HG02798 (cell line): ENCODE results near the gene SLC12A3.

ENCODE experiments used
- ATAC-seq: cut with Tn5 transposase; IDR thresholded peaks from one replicate; pipeline ENCODE4 v1.9.1; 2021; ENCODE audit warnings: mild to moderate bottlenecking; ENCODE audit not compliant: unreplicated experiment, poor library complexity

The SLC12A3 gene

DNA sequence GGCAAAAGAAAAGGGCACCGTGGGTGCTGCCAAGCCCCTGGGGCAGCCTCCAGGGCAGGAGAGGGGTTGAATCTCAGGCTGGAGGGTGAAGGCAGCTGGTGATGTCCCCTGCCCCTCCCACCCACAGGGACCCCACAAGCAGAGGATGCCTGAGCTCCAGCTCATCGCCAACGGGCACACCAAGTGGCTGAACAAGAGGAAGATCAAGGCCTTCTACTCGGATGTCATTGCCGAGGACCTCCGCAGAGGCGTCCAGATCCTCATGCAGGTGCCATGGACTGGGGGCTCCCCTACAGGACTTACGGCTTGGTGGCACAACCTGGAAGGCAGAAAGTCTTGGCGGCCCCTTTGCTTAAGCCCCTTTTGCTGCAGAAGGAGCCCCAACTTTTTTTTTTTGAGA lies 21.8 kb downstream of the SLC12A3 start:
- no peak for ATAC-seq

- peak; percentile 70 for ATAC-seq
Observed at GRCh38 chr16:56888806-56889205, 23.8 kb downstream of the SLC12A3 start.

DNA sequence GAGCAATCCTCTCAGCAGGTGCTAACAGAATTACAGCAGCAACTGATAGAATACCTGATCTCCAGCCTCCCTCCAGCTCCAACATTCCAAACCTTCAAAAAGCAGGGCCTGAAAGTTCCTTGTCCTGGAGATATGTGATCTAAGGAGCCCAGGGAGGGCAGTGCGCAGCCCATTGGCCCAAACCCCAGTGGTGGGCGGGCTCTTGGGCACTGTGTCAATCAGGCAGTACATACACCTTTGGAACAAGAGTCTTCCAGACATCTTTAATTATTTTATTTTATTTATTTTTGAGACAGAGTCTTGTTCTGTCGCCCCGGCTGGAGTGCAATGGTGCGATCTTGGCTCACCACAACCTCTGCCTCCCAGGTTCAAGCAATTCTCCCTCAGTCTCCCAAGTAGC lies 24.2 kb downstream of the SLC12A3 start:
- ATAC-seq: peak; percentile 37

DNA sequence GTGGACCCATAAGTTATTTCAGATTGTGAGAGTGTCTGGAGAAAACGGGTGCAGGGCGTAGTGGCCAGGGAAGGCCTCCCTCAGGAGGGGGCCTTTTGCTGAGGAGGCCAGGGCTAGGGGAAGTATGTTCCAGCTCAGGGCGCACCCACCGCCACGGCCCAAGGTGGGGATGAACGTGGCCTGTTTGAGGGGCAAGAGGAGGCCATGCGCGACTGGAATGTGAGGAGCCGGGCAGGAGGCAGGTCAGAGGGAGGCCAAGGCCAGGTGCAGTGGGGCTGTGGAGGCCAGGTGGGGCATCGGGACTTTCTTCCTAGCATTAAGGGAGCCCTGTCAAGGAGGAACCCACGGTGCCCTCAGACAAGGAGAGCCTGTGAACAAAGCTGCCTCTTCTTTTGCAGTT lies 26.7 kb downstream of the SLC12A3 start:
- ATAC-seq: no peak

- no peak for ATAC-seq
Observed at GRCh38 chr16:56892705-56893104, 27.7 kb downstream of the SLC12A3 start.

DNA sequence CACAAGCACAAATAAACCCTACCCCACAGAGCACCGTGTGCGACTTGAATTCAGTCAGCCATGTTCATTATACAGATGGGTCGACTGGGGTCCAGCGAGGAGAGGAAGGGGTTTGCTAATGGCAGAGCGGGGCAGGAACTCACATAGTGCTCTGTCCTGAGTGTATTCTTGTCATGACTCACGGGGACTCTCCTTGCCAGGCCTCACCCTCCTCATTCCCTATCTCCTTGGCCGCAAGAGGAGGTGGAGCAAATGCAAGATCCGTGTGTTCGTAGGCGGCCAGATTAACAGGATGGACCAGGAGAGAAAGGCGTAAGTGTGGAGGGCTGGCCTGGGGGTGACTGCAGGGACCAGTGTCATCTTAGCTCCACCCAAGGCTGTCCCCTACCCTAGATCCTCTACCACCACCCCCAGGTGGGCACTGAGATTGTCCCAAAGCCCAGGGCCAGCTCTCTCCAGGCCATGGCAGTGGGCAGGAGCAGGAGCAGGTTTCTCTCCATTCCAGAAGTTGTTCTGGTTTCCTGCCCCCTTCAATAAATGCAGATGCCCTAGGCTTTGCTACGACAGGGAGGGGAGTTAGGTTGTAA lies 29.4 kb downstream of the SLC12A3 start:
- no peak for ATAC-seq

DNA sequence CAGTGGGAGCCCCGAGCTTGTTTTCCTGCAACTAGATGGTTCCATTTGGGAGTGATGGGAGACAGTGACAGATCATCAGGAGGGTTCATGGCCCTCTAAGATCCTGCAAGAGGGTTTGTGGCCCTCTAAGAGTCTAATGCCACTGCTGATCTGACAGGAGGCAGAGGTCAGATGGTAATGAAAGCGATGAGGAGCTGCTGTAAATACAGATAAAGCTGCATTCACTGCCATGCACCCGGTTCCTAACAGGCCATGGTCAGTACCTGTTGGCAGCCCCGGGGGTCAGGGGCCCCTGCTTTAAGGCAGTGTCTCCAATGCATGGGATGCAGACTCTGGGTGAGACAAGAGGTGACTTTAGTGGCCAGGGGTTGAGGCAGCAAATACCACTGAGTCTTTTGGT lies 30.8 kb downstream of the SLC12A3 start:
- no peak for ATAC-seq

DNA sequence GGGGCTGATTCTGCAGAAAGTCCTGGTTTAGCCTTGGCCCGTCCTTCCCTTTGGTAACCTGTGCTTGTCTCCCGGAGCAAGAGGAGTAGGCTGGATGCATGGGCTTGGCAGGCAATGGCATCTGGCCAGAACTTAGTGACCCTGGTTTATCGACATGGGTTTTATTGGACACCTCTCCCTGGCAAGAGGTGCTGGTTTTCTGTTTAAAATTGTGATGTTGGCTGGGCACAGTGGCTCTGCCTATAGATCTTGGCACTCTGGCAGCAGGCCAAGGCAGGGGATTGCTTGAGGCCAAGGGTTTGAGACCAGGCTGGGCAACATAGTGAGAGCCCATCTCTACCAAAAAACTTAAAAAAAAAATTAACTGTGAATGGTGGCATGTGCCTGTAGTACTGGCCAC lies 31.2 kb downstream of the SLC12A3 start:
- no peak for ATAC-seq

DNA sequence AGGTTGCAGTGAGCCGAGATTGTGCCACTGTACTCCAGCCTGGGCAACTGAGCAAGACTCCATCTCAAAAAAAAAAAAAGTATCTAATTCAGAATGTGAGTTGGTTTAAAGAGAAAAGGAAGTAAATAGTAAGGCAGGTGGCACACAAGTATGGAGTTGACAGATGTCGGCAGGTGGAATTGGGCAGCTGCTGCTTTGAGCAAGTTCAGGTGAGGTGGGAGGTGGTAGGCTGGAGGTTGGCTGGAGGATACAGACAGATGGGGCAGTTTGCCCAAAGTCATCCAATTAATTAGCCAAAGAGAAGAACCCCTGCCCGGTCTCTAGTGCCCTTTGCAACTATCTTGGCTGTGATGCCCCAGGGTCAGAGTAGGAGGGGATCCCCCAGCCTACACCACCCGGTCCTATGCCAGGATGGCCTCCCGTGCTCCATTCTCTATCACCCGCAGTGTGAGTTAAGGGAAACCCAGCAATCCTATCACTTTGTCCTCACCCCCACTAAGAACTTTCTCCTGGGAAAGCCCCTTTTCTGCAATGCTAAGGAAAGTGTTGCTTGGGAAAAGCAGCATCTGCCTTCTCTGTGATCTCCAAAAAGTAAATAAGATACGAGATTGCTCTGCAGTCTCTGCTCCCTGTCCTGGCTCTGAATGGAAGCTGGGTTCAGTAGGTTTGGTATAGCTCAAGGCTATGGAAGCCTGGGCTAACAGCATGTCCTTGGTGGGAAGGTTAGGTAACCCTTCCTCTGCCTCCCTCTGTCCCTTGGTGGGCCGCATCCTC lies 32.2 kb downstream of the SLC12A3 start:
- ATAC-seq: no peak

DNA sequence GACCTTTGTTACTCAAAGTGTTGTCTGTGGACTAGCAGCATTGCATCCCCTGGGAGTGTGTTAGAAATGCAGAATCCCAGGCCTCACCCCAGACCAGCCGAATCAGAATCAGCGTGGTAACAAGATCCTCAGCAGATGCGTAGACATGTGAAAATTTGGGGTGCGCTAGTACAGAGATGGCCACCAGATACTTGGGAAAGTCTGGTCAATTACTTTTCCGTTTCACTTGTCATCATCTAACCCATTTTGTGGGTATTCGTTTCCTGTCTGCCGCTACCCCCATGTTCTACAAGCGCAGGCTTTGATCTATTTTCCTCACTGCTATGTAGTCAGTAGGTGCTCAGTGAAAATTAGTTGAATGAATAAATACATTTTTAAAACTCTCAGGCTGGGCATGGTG lies 33.8 kb downstream of the SLC12A3 start:
- peak; percentile 71 for ATAC-seq

- no peak for ATAC-seq
Observed at GRCh38 chr16:56903866-56904265, 38.9 kb downstream of the SLC12A3 start.

DNA sequence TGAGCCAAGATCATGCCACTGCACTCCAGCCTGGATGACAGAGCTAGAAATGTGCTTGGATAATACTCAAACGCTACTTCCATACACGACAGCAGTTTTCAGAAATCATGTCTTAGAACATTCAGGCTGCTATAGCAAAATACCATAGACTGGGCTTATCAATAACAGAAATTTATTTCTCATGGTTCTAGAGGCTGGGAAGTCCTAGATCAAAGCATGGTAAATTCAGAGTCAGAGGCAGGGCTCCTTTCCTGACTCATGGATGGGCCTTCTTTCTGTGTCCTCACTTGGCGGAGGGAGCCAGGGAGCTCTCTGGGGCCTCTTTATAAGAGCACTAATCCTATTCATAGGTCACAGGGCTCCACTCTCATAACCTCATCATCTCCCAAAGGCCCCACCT lies 42.4 kb downstream of the SLC12A3 start:
- no peak for ATAC-seq

- ATAC-seq: no peak
Observed at GRCh38 chr16:56909527-56909979, 44.5 kb downstream of the SLC12A3 start.

DNA sequence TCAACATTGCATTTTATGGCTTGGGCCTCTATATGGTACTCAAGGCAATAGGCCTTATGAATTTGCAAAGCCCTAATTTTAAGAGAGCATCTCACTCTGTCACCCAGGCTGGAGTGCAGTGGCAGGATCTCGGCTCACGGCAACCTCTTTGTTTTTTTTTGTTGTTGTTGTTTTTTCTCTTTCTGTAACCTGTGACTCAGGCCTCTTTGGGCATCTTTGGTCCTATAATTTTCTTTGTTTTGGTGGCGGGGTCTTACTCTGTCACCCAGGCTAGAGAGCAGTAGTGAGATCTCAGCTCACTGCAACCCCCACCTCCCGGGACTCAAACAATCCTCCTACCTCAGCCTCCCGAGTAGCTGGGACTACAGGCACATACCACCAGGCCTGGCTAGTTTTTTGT lies 45.1 kb downstream of the SLC12A3 start:
- ATAC-seq: no peak

DNA sequence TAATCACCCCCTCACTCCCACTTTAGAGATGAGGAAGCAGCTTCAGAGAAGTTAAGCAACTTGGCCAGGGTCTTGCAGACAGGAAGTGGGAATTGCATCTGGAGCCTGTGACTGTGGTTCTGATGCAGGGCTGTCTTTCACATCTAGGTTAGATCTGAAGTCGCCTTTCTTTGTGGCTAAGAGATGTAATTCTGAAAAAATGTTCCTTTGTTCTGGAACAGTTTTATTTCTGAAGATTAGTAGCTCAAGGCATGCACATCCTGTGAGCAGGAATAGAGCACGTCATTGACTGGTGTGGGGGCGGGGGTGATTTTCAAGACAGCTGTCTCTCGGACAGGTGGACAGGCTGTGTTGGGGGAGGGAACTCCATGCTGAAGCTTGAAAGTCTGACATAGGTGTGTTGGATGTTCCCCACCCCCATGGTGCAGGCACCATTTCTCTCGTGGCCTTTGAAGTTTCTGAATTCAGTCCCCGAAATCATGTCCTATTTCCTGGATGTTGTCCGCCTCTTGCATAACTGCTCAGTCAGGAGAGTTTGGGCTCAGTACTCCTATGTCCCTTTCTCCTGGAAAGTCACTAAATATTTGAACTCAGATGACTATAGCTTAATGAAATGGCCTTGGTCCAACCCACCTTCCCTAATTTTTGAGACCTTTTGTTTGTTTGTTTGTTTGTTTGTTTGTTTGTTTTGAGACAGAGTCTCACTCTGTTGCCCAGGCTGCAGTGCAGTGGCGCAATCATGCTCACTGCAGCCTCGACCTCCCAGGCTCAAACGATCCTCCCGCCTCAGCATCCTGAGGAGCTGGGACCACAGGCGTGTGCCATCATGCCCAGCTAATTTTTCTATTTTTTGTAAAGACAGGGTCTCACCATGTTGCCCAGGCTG lies 45.9 kb downstream of the SLC12A3 start:
- no peak for ATAC-seq

DNA sequence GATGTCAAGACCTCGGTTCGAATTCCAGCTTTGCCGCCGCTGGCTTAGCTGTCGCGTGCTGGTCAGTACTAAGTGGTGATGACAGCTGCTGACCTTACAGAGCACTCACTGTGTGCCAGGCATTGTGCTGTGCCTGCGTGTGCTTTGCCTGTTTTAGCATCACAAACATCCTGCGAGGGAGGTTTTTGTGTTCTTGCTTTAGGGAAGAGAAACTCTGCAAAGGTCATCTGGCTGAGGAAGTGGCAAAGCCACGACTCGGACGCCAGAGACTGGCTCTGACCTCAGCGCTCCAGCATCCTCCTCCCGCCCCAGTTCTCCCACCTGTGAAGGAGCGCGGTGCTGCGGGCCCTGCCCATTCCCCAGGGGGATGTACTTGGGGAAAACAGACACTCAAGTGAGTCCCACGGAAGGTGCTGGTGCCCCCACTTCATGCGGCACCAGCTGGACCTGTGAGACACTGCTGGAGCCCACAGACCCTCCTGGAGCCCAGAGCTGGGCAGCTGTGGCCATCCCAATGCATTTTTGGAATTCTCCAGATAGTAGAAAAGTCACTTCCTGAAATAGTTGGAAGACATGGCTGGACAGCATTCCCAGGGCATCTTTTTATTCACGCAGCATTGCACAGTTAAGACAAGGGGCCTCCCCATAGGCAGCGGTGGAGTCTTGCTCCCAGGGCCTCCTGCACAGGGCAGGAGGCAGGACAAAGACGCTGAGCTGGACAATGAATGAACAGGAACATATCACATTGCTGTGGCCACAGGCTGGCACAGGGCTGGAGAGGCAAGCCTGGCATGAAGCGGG lies 47.0 kb downstream of the SLC12A3 start:
- ATAC-seq: peak; percentile 71

DNA sequence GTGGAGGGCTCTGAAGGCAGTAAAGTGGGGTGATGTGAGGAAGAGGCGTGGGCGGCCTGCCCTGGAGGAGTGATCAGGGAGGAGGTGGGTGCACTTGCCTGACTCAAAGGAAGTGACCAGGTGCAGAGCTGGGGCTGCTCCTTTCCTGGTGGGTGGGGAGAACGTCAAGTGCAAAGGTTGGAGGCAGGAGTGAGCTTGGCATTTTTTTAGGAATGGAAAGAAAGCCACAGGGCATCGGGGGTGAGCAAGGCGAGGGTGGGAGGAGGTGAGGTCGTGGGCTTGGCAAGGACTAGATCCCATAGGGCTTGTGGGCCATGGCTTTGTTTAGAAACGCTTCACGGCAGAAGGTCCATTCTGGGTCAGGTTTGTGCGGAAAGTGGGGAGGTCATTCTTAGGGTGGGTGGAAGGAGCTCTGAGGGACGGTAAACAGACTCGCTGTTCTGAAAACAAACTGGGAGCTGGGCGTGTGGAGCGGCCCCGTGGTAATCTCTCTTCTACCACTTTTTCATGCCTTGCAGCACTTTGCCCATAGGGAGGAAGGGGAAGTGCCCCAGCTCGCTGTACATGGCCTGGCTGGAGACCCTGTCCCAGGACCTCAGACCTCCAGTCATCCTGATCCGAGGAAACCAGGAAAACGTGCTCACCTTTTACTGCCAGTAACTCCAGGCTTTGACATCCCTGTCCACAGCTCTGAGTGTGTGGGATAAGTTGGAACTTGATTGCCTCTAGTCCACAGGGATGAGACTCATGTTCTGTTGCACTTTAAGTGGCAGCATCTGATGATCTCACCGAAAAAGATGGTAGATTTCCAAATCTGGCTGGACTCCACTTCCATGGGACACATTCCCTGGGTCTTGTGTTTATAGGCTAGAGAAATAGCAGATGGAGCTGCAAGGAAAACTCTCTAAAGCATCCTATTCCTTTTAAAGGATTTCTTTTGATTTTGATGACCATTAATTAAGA lies 48.0 kb downstream of the SLC12A3 start:
- no peak for ATAC-seq

- no peak for ATAC-seq
Observed at GRCh38 chr16:56914896-56915295, 49.9 kb downstream of the SLC12A3 start.
